Stomach (tissue), 4 donors: ENCODE data around the gene TMPRSS7.

ENCODE experiments used
- CTCF ChIP-seq, 7 experiments: fragments of 450-650 bp in 4 of 7; fragments of 200-600 bp in 3 of 7; sonication (generic) in 3 of 7; IDR thresholded peaks; one replicate each; pipeline ENCODE4 v1.5.1; 2016 to 2019; ENCODE audit warnings: antibody characterized with exemption in 7 of 7, control low read depth in 2 of 7, mild to moderate bottlenecking in 1 of 7
- POLR2A ChIP-seq, 4 donors: fragments of 450-650 bp; IDR thresholded peaks; one replicate each; pipeline ENCODE4 v1.6.1; 2016; ENCODE audit warnings: antibody characterized with exemption in 4 of 4, control low read depth in 2 of 4, mild to moderate bottlenecking in 1 of 4, moderate library complexity in 1 of 4

- TF ChIP-seq CTCF (IDR thresholded peaks at IDR 0.05): no peak
- TF ChIP-seq POLR2A (IDR thresholded peaks at IDR 0.05): no peak
These were observed 81.4 kb downstream of the TMPRSS7 start for GRCh38 chr3:112115806-112116383.
